B cell (primary cell): ENCODE data around the gene WFS1. TPM values are rescaled to one million over a fixed set of nuclear protein-coding genes. Genes with fewer than 3 reads are reported as not detected.

ENCODE experiments used
- ATAC-seq: fragments of 200-7000 bp; cut with Tn5 transposase; one replicate; pipeline ENCODE4 v1.10.0; 2021; ENCODE audit warnings: low read depth, mild to moderate bottlenecking, moderate number of reproducible peaks, moderate library complexity
- CTCF ChIA-PET: fragments of 350-600 bp; sonication (Branson Sonifier 250); formaldehyde crosslinking; loops from one replicate; lab custom pipeline; 2021; ENCODE audit warnings: antibody characterized with exemption, inconsistent platforms; lab: Charles Lee
- POLR2A ChIA-PET: fragments of 350-600 bp; sonication (Branson Sonifier 250); formaldehyde crosslinking; loops from one replicate; lab custom pipeline; 2021; ENCODE audit warnings: antibody characterized with exemption; lab: Charles Lee
- DNase-seq: peaks from one replicate; pipeline ENCODE4 v3.0.0; 2013
- H2AFZ ChIP-seq: 2 replicates; pipeline ENCODE4 v1.6.1; 2012; ENCODE audit warnings: mild to moderate bottlenecking, low read depth, low read length; ENCODE audit not compliant: insufficient read depth, poor library complexity, severe bottlenecking
- H3K27ac ChIP-seq, 2 donors: 1 replicate in 1 of 2; 2 replicates in 1 of 2; pipeline ENCODE4 v1.5.1; 2012 to 2013; ENCODE audit warnings: low read length in 2 of 2, mild to moderate bottlenecking in 2 of 2, moderate library complexity in 1 of 2
- H3K27me3 ChIP-seq, 4 experiments: fragments of 200-600 bp in 1 of 4; sonication (generic) in 1 of 4; replicated peaks in 1 of 4; 1 replicate in 2 of 4; 2 replicates in 2 of 4; pipeline versions ENCODE4 v1.6.1 to v1.7.0; 2013 to 2016; ENCODE audit warnings: low read length in 3 of 4, mild to moderate bottlenecking in 2 of 4, mixed read lengths in 1 of 4, moderate library complexity in 1 of 4; ENCODE audit not compliant: insufficient read depth in 4 of 4, control insufficient read depth in 3 of 4; ENCODE audit errors: control extremely low read depth in 1 of 4
- H3K36me3 ChIP-seq, 2 experiments: replicated peaks in 1 of 2; 1 replicate in 1 of 2; 2 replicates in 1 of 2; pipeline versions ENCODE4 v1.6.1 to v1.7.1; 2013; ENCODE audit warnings: low read length in 1 of 2; ENCODE audit not compliant: insufficient read depth in 2 of 2, control insufficient read depth in 1 of 2; ENCODE audit errors: control extremely low read depth in 1 of 2, extremely low read depth in 1 of 2
- H3K4me1 ChIP-seq, 2 donors: fragments of 200-600 bp in 1 of 2; sonication (generic) in 1 of 2; 1 replicate in 1 of 2; 2 replicates in 1 of 2; pipeline versions ENCODE4 v1.5.1 to v1.6.1; 2013 to 2017; ENCODE audit warnings: low read length in 2 of 2; ENCODE audit not compliant: control insufficient read depth in 2 of 2, insufficient read depth in 2 of 2
- H3K4me2 ChIP-seq: replicated peaks from 2 replicates; pipeline ENCODE3; 2012; ENCODE audit warnings: mild to moderate bottlenecking, low read depth, low read length; ENCODE audit not compliant: poor library complexity, severe bottlenecking
- H3K4me3 ChIP-seq, 5 experiments: fragments of 200-600 bp in 1 of 5; sonication (generic) in 1 of 5; 1 replicate in 3 of 5; 2 replicates in 2 of 5; pipeline versions ENCODE4 v1.5.1 to v1.7.0; 2011 to 2016; ENCODE audit warnings: low read length in 4 of 5, mild to moderate bottlenecking in 4 of 5, low read depth in 2 of 5, control low read depth in 1 of 5, moderate library complexity in 1 of 5; ENCODE audit not compliant: insufficient read depth in 1 of 5; ENCODE audit errors: control extremely low read depth in 1 of 5, extremely low read depth in 1 of 5
- H3K79me2 ChIP-seq: fragments of 200-600 bp; sonication (generic); one replicate; pipeline ENCODE4 v1.6.0; 2016; ENCODE audit warnings: low read length; ENCODE audit not compliant: control insufficient read depth, insufficient read depth
- H3K9ac ChIP-seq: fragments of 200-600 bp; sonication (generic); 2 replicates; pipeline ENCODE4 v1.6.1; 2017; ENCODE audit warnings: mild to moderate bottlenecking, low read length, moderate library complexity
- H3K9me3 ChIP-seq, 3 donors: one replicate each; pipeline versions ENCODE4 v1.6.1 to v1.7.1; 2013; ENCODE audit warnings: low read length in 2 of 3; ENCODE audit not compliant: control insufficient read depth in 2 of 3, insufficient read depth in 1 of 3; ENCODE audit errors: control extremely low read depth in 1 of 3
- H4K20me1 ChIP-seq: 2 replicates; pipeline ENCODE4 v1.6.0; 2012; ENCODE audit warnings: mild to moderate bottlenecking, low read length; ENCODE audit not compliant: insufficient read depth, control insufficient read depth, poor library complexity, severe bottlenecking
- H3K27ac Mint-ChIP-seq: one replicate; pipeline ENCODE4 v1.8.0; 2021; ENCODE audit warnings: mixed read lengths
- H3K27me3 Mint-ChIP-seq: one replicate; pipeline ENCODE4 v1.8.0; 2021; ENCODE audit warnings: mixed read lengths
- H3K4me1 Mint-ChIP-seq: one replicate; pipeline ENCODE4 v1.8.0; 2021; ENCODE audit warnings: mixed read lengths
- H3K4me3 Mint-ChIP-seq: one replicate; pipeline ENCODE4 v1.8.0; 2021; ENCODE audit warnings: mixed read lengths
- H3K9me3 Mint-ChIP-seq: one replicate; pipeline ENCODE4 v1.8.0; 2022; ENCODE audit warnings: mixed read lengths; ENCODE audit not compliant: insufficient read depth
- CTCF ChIP-seq: fragments of 200-600 bp; IDR thresholded peaks from one replicate; pipeline ENCODE4 v1.8.0; 2022; ENCODE audit warnings: antibody characterized with exemption, mild to moderate bottlenecking
- EZH2 ChIP-seq: IDR thresholded peaks from 2 replicates; pipeline ENCODE4 v1.6.1; 2012; ENCODE audit warnings: borderline replicate concordance, low read depth, mild to moderate bottlenecking, moderate library complexity, low read length; ENCODE audit not compliant: insufficient read depth, poor library complexity, severe bottlenecking
- WGBS: methylation state at CpG from one replicate; pipeline ENCODE4 v1.1.5; 2013; ENCODE audit warnings: missing lambda C conversion rate; ENCODE audit not compliant: insufficient coverage; 5-methylcytosine and 5-hydroxymethylcytosine counted together
- intact Hi-C: fragments of 100-400 bp; cut with micrococcal nuclease; formaldehyde crosslinking; loops from one replicate; pipeline ENCODE4 v1.10.0; 2022
- polyA plus RNA-seq: library from polyadenylated mRNA; depleted of rRNA; stranded (reverse); fragments of >200 nt; gene quantifications from 2 replicates; pipeline ENCODE4 v1.2.3, GENCODE V29; 2012
- total RNA-seq, 2 donors: library from RNA; stranded (reverse); fragments of 120-200 nt in 1 of 2; gene quantifications; 1 replicate in 1 of 2; 2 replicates in 1 of 2; pipeline versions ENCODE4 v1.2.3 to v1.2.4, GENCODE V29; 2013 to 2022

WFS1 gene
- total and polyA plus RNA-seq, 2 donors (not counting 1 experiment from before 2014, with no cell fraction given) = 5.8 to 6.7 TPM

GRCh38 chr4:6251365-6251764, 18.3 kb upstream of the WFS1 start:
- ChIA-PET CTCF (interaction anchor here (0.6 to 14.1 kb wide), 23 partner anchors 8 to 816 kb away, joined by 3 to 451 read pairs (median 4); partner anchors contain the start of genes GRPEL1 and WFS1), POLR2A (interaction anchor here (1.3 kb wide), 1 partner anchor 76 kb away, joined by 3 read pairs; no protein-coding TSS in a partner anchor)
- intact Hi-C loops = no loop called here

More at GRCh38 chr4:6251365-6251764, 18.3 kb upstream of the WFS1 start:
- H3K4me3 Mint-ChIP-seq = no peak overlapping the region
- Histone ChIP-seq H3K4me1 (peaks cover 0 to 5% of the 10 kb centered on the region in 2 donors), H3K4me2 (no peak overlapping the region), H4K20me1 (no peaks in the 10 kb centered on the region), H3K9ac (no peak overlapping the region), H3K4me3 (no peak overlapping the region), H2AFZ (no peak overlapping the region), H3K27me3 (peaks cover 0 to 14% (median 8%) of the 10 kb centered on the region in 4 experiments), H3K27ac (no peak overlapping the region), H3K9me3 (peaks cover 0 to 8% (median 0%) of the 10 kb centered on the region in 3 donors), H3K79me2 (no peaks in the 10 kb centered on the region), H3K36me3 (no peaks in the 10 kb centered on the region)
- no peak for DNase-seq
- WGBS = 95% methylated on average over 14 of the region's 14 CpGs
- no peak overlapping the region for H3K27ac Mint-ChIP-seq
- H3K9me3 Mint-ChIP-seq = no peaks in the 10 kb centered on the region
- no peak for TF ChIP-seq EZH2
- no peak for TF ChIP-seq CTCF
- H3K4me1 Mint-ChIP-seq = no peaks in the 10 kb centered on the region
- peaks cover 41% of the 10 kb centered on the region for H3K27me3 Mint-ChIP-seq
- ATAC-seq = no peak
